ENCODE data around the gene CLEC10A. TPM values are rescaled to one million over a fixed set of nuclear protein-coding genes. Genes with fewer than 3 reads are reported as not detected.

Gene CLEC10A
- total RNA-seq, 4 donors from 2014 or later = 1.5 to 3.5 TPM; not detected in 2

GRCh38 chr17:7114875-7115614 is 35.0 kb upstream of the CLEC10A start:
- H3K27ac ChIP-seq = no peak overlapping the region

GRCh38 chr17:7114241-7114874 is 34.3 kb upstream of the CLEC10A start, which contains the start of gene ASGR2:
ASGR2 (minus strand) TSS chr17:7114822; CDS start chr17:7114240, 582 bp downstream.
- no peaks in the 10 kb centered on the region for H3K4me1 ChIP-seq
- H3K27ac ChIP-seq = no peak within 1 kb of the TSS
- no peaks in the 10 kb centered on the region for H3K9me3 ChIP-seq
- intact Hi-C loops (cut with DNase I; ENCODE audit: low total_unique reads) = no loop called here
- H3K27me3 ChIP-seq = no peaks in the 10 kb centered on the region
- no peak within 1 kb of the TSS for H3K4me3 ChIP-seq
- no peak for DNase-seq
- no peaks in the 10 kb centered on the region for H3K36me3 ChIP-seq
- TF ChIP-seq POLR2A (IDR thresholded peaks at IDR 0.05) (no peak), CTCF (IDR thresholded peaks at IDR 0.05) (no peak)

More at GRCh38 chr17:7114875-7115614, 35.0 kb upstream of the CLEC10A start:
- Histone ChIP-seq H3K4me1 (no peaks in the 10 kb centered on the region), H3K9me3 (no peaks in the 10 kb centered on the region), H3K36me3 (no peaks in the 10 kb centered on the region), H3K4me3 (no peak overlapping the region), H3K27me3 (no peaks in the 10 kb centered on the region)
- no peak for TF ChIP-seq POLR2A (IDR thresholded peaks at IDR 0.05)
- no peak for TF ChIP-seq CTCF (IDR thresholded peaks at IDR 0.05)
- DNase-seq = no peak
- intact Hi-C loops (cut with DNase I; ENCODE audit: low total_unique reads) = no loop called here

- no peak for TF ChIP-seq CTCF (IDR thresholded peaks at IDR 0.05)
- no peak for TF ChIP-seq POLR2A (IDR thresholded peaks at IDR 0.05)
- no peaks in the 10 kb centered on the region for H3K27me3 ChIP-seq
These were observed 33.4 kb upstream of the CLEC10A start for GRCh38 chr17:7113273-7114071.

GRCh38 chr17:7112510-7113108 is 32.6 kb upstream of the CLEC10A start:
- intact Hi-C loops (cut with DNase I; ENCODE audit: low total_unique reads) = no loop called here
- H3K4me1 ChIP-seq = no peaks in the 10 kb centered on the region
- H3K4me3 ChIP-seq = no peak overlapping the region
- no peak for DNase-seq
- TF ChIP-seq POLR2A (IDR thresholded peaks at IDR 0.05) = no peak
- no peak for TF ChIP-seq CTCF (IDR thresholded peaks at IDR 0.05)
- H3K36me3 ChIP-seq = no peaks in the 10 kb centered on the region
- no peak overlapping the region for H3K27ac ChIP-seq
- H3K27me3 ChIP-seq = no peaks in the 10 kb centered on the region
- no peaks in the 10 kb centered on the region for H3K9me3 ChIP-seq

More at GRCh38 chr17:7113273-7114071, 33.4 kb upstream of the CLEC10A start:
- intact Hi-C loops (cut with DNase I; ENCODE audit: low total_unique reads) = no loop called here
- Histone ChIP-seq H3K9me3 (no peaks in the 10 kb centered on the region), H3K4me3 (no peak overlapping the region), H3K36me3 (no peaks in the 10 kb centered on the region), H3K4me1 (no peaks in the 10 kb centered on the region), H3K27ac (no peak overlapping the region)
- DNase-seq = no peak
